GM23338 (cell line): ENCODE data around the gene LEFTY1. TPM values are rescaled to one million over a fixed set of nuclear protein-coding genes. Genes with fewer than 3 reads are reported as not detected.

Experiments used
- ATAC-seq: fragments of 200-7000 bp; cut with Tn5 transposase; 3 replicates; pipeline ENCODE4 v1.9.1; 2020
- DNase-seq: peaks from one replicate; pipeline ENCODE4 v3.0.0-alpha.2; 2015; ENCODE audit warnings: low spot score
- H2AFZ ChIP-seq: fragments of 200-600 bp; sonication (generic); 2 replicates; pipeline ENCODE4 v1.8.0; 2016; ENCODE audit warnings: antibody characterized with exemption, mild to moderate bottlenecking, moderate library complexity
- H3F3A ChIP-seq: fragments of 200-600 bp; sonication (generic); replicated peaks from 2 replicates; pipeline ENCODE4 v1.8.0; 2017; ENCODE audit warnings: antibody characterized with exemption, mixed run types, low read depth
- H3K27ac ChIP-seq: fragments of 200-600 bp; sonication (generic); 2 replicates; pipeline ENCODE4 v1.6.1; 2016; ENCODE audit warnings: low read depth
- H3K27me3 ChIP-seq: fragments of 200-600 bp; sonication (generic); 2 replicates; pipeline ENCODE4 v1.8.0; 2016; ENCODE audit warnings: mild to moderate bottlenecking, mixed run types, moderate library complexity; ENCODE audit not compliant: insufficient read depth
- H3K36me3 ChIP-seq: fragments of 200-600 bp; sonication (generic); 2 replicates; pipeline ENCODE4 v1.8.0; 2016; ENCODE audit warnings: mild to moderate bottlenecking; ENCODE audit not compliant: insufficient read depth
- H3K4me1 ChIP-seq: fragments of 200-600 bp; sonication (generic); 2 replicates; pipeline ENCODE4 v1.8.0; 2016; ENCODE audit warnings: mild to moderate bottlenecking, moderate library complexity; ENCODE audit not compliant: insufficient read depth
- H3K4me2 ChIP-seq: fragments of 200-600 bp; sonication (generic); 2 replicates; pipeline ENCODE4 v1.7.1; 2017; ENCODE audit warnings: mixed run types
- H3K4me3 ChIP-seq: fragments of 200-600 bp; sonication (generic); 2 replicates; pipeline ENCODE4 v1.6.1; 2016; ENCODE audit warnings: mixed run types
- H3K79me2 ChIP-seq: fragments of 200-600 bp; sonication (generic); replicated peaks from 2 replicates; pipeline ENCODE4 v1.8.0; 2017; ENCODE audit warnings: mild to moderate bottlenecking; ENCODE audit not compliant: insufficient read depth
- H3K9me2 ChIP-seq: fragments of 200-600 bp; sonication (generic); 2 replicates; pipeline ENCODE4 v1.8.0; 2017; ENCODE audit not compliant: insufficient read depth
- H4K20me1 ChIP-seq: fragments of 200-600 bp; sonication (generic); replicated peaks from 2 replicates; pipeline ENCODE4 v1.8.0; 2017; ENCODE audit warnings: mild to moderate bottlenecking; ENCODE audit not compliant: insufficient read depth
- H3K27ac Mint-ChIP-seq: 2 replicates; pipeline ENCODE4 v1.8.0; 2020; ENCODE audit warnings: inconsistent platforms, mild to moderate bottlenecking, moderate library complexity, mixed read lengths
- H3K27me3 Mint-ChIP-seq: 3 replicates; pipeline ENCODE4 v1.8.0; 2022; ENCODE audit warnings: low read depth, mild to moderate bottlenecking, moderate library complexity, mixed read lengths, inconsistent platforms; ENCODE audit not compliant: insufficient read depth, poor library complexity
- H3K36me3 Mint-ChIP-seq: 3 replicates; pipeline ENCODE4 v1.8.0; 2021; ENCODE audit warnings: low read depth, mild to moderate bottlenecking, inconsistent platforms, moderate library complexity, mixed read lengths
- H3K4me1 Mint-ChIP-seq: 3 replicates; pipeline ENCODE4 v1.8.0; 2020; ENCODE audit warnings: mild to moderate bottlenecking, inconsistent platforms, mixed read lengths
- H3K4me3 Mint-ChIP-seq: 3 replicates; pipeline ENCODE4 v1.8.0; 2021; ENCODE audit warnings: moderate library complexity, mild to moderate bottlenecking, inconsistent platforms, mixed read lengths
- H3K9me3 Mint-ChIP-seq: 3 replicates; pipeline ENCODE4 v1.8.0; 2020; ENCODE audit warnings: moderate library complexity, mild to moderate bottlenecking, inconsistent platforms, mixed read lengths
- EZH2 ChIP-seq: fragments of 200-600 bp; sonication (generic); IDR thresholded peaks from one replicate; pipeline ENCODE4 v1.8.0; 2017; ENCODE audit warnings: antibody characterized with exemption, mild to moderate bottlenecking, low read depth; ENCODE audit not compliant: unreplicated experiment
- EZH2phosphoT487 ChIP-seq: fragments of 200-600 bp; sonication (generic); IDR thresholded peaks from one replicate; pipeline ENCODE4 v1.8.1; 2018; ENCODE audit warnings: antibody characterized with exemption; ENCODE audit not compliant: unreplicated experiment
- STAT1 ChIP-seq: IDR thresholded peaks from one replicate; pipeline ENCODE4 v1.6.1; 2016; ENCODE audit warnings: antibody characterized with exemption; ENCODE audit not compliant: unreplicated experiment
- ZNF331 ChIP-seq: fragments of 250-450 bp; sonication (Bioruptor Pico); IDR thresholded peaks from 2 replicates; pipeline ENCODE4 v1.5.0; 2020; ENCODE audit warnings: low read depth, mild to moderate bottlenecking, moderate library complexity
- ZNF462 ChIP-seq: fragments of 250-450 bp; sonication (Bioruptor Pico); IDR thresholded peaks from 2 replicates; pipeline ENCODE4 v1.5.0; 2020; ENCODE audit warnings: mild to moderate bottlenecking, moderate library complexity
- polyA plus RNA-seq: library from polyadenylated mRNA; unstranded; fragments of >200 nt; fragmentation: Nextera tagmentation; extraction: Ambion mirVana; gene quantifications from 2 replicates; pipeline ENCODE4 v1.2.1, GENCODE V29; 2016
- total RNA-seq: library from RNA; depleted of rRNA; stranded (reverse); fragments of >200 nt; shearing (Covaris generic); gene quantifications from 2 replicates; pipeline ENCODE4 v1.2.3, GENCODE V29; 2014

LEFTY1 gene
- total and polyA plus RNA-seq, 2 experiments from 2014 or later, result 27.5 to 65.4 TPM

- TF ChIP-seq ZNF462 (CRISPR knock-in tag), result no peak
- TF ChIP-seq STAT1, result no peak
Observed at GRCh38 chr1:225852413-225853124, 36.4 kb downstream of the LEFTY1 start (continued).

- H3K36me3 ChIP-seq, result peaks cover 50% of the 10 kb centered on the region
- peaks cover 19% of the 10 kb centered on the region for H3K9me3 Mint-ChIP-seq
- peaks cover 83% of the 10 kb centered on the region for H3K36me3 Mint-ChIP-seq
- no peak for DNase-seq
- H3K9me2 ChIP-seq, result no peaks in the 10 kb centered on the region
- H3K27me3 Mint-ChIP-seq, result peaks cover 15% of the 10 kb centered on the region
- peaks cover 15% of the 10 kb centered on the region; the same call in 2 of the 3 replicates for H3K4me1 Mint-ChIP-seq
- no peaks in the 10 kb centered on the region for H3K27me3 ChIP-seq
- H3K4me3 Mint-ChIP-seq, result no peak overlapping the region
- no peaks in the 10 kb centered on the region for H3K4me1 ChIP-seq
- no peaks in the 10 kb centered on the region; the same call in 1 of the 2 replicates for H4K20me1 ChIP-seq
- no peak overlapping the region for H2AFZ ChIP-seq
- H3K27ac ChIP-seq, result no peak overlapping the region
- H3K4me2 ChIP-seq, result no peak overlapping the region
- peaks cover 13% of the 10 kb centered on the region for H3F3A ChIP-seq
- H3K4me3 ChIP-seq, result no peak overlapping the region
- no peaks in the 10 kb centered on the region for H3K79me2 ChIP-seq
- no peak for ATAC-seq
- no peak overlapping the region for H3K27ac Mint-ChIP-seq
- TF ChIP-seq STAT1, result no peak
- no peak for TF ChIP-seq EZH2phosphoT487
- TF ChIP-seq ZNF462 (CRISPR knock-in tag), result no peak
- TF ChIP-seq ZNF331 (CRISPR knock-in tag), result no peak
- no peak for TF ChIP-seq EZH2
Observed at GRCh38 chr1:225851805-225852204, 37.1 kb downstream of the LEFTY1 start.
